GM21526 (cell line): ENCODE results near the gene CTCFL.
"Not testable (repeated sequence)": the region's sequence is repeated elsewhere in the genome, so short reads cannot be mapped to it uniquely, and the experiment has no call there.

ENCODE experiments used
- ATAC-seq: cut with Tn5 transposase; IDR thresholded peaks from one replicate; pipeline ENCODE4 v1.9.1; 2021; ENCODE audit warnings: moderate library complexity; ENCODE audit not compliant: unreplicated experiment, low FRiP score

CTCFL gene

DNA sequence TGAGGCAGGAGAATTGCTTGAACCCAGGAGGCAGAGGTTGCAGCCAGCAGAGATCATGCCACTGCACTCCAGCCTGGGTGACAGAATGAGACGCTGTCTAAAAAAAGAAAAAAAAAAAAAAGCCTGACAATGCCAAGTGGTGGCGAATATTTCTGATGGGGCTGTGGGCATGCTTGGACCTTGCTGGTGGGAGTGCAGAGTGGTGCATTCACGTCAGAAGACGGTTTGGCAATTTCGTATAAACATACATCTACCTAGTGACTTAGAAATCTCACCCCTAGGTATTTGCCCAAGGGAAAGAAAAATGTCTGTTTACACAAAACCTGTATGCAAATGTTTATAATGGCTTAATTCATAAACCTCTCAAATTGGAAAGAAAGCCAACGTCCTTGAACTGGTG, 33.6 kb downstream of the CTCFL start:
- no peak for ATAC-seq

DNA sequence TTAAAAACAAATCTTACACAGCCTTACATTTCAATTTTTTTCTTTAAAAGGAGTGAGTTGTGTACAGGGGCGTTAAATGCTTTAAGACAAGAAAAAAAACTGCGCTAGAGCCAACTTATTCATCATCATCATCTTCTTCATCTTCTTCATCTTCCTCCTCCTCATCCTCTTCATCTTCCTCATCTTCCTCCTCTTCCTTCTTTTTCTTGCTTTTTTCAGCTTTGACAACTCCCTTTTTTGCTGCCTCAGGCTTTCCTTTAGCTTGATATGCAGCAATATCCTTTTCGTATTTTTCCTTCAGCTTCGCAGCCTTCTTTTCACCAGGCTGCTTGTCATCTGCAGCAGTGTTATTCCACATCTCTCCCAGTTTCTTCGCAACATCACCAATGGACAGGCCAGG, 36.7 kb downstream of the CTCFL start:
- not testable (repeated sequence) for ATAC-seq

GRCh38 chr20:57485770-57486169, 39.2 kb downstream of the CTCFL start:
- no peak for ATAC-seq

GRCh38 chr20:57484772-57485171, 40.2 kb downstream of the CTCFL start:
- no peak for ATAC-seq

DNA sequence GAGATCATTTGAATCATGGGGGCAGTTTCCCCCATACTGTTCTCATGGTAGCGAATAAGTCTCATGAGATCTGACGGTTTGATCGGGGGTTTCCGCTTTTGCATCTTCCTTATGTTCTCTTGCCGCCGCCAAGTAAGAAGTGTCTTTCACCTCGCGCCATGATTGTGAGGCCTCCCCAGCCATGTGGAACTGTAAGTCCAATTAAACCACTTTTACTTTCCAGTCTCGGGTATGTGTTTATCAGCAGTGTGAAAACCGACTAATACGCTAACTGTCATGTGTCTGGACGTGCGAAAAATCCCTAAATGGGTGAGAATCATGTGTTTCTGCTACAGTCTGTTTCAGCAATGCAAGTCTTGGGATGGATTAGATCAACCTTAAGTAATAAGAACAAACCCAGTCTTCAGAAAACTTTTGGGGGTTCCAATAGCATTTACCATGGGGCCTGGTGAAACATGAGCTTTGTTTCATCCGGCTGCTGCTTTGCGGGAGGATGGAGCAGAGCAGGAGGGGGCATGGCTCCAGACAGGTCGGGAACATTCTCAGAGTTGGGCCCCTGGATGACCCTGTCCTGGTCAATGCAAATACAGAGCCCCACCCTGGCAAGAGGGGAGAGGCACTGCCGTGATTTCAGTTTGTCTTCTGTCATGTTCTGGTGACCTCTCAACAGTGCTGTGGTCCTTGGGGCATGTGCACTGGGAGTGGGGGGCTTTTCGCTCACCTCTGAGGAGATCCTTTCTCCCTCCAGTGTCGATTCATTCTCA, 41.5 kb downstream of the CTCFL start:
- no peak for ATAC-seq

DNA sequence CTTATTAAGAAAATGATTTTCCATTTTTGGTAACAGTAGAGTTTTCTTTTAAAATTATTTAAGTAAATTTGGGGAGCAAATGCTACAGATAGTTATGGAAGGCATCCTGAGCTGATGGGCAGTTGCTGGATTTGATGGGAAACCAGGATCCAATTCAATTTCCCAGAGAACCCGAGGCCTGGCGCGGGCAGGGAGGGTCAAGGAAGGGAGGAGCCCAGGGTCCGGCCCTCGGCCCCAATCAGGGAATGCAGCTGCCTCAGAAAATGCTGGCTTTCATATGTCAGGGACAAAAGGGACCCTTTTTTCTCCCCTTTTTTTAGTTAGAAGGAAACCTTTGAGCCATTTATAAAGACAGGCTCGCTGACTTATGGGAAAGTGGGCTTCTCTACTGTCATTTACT, 42.1 kb downstream of the CTCFL start:
- no peak for ATAC-seq

- ATAC-seq: no peak
Measured at GRCh38 chr20:57482148-57482547, 42.8 kb downstream of the CTCFL start.

DNA sequence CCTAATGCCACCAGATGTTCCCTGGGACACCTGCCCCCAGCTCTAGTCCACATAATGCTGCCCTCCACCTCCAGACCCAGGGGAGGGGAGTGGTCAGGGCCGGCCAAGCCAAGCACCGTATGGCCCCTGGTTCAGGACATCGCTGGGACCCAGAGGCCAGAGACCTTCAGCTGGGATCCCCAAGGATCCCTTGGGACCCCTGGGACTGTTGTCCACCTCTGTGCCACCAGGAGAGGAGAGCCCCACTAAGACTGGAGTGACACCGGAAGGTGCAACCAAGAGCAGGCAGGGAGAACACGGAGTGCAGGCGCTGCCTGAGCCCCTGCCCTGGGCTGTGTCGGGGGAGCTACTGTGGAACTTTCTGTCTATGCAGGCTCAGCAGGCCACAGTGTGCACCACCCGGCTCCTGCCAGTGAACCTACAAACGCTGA, 43.6 kb downstream of the CTCFL start:
- peak; percentile 13 for ATAC-seq

- ATAC-seq: peak; percentile 51
Measured at GRCh38 chr20:57480444-57481160, 44.3 kb downstream of the CTCFL start.

DNA sequence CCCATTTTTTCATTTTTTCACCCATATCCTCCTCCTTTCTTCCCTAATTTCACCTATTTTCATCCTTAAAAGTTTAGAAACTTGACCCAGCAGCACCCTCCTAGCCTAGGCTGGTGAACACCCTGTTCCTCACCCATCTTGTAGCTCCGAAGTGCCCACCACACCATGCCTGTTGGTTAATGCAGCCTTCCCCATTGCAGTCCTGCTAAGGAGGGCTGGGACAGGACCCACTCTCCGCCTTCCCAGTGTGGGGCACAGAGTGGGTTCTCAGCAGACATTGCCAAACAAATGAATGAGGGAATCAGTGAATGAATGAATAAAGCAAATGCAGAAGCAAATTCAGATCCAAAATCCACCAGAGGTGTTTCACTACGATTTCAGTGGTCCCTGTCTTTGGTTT, 45.7 kb downstream of the CTCFL start:
- ATAC-seq: no peak

DNA sequence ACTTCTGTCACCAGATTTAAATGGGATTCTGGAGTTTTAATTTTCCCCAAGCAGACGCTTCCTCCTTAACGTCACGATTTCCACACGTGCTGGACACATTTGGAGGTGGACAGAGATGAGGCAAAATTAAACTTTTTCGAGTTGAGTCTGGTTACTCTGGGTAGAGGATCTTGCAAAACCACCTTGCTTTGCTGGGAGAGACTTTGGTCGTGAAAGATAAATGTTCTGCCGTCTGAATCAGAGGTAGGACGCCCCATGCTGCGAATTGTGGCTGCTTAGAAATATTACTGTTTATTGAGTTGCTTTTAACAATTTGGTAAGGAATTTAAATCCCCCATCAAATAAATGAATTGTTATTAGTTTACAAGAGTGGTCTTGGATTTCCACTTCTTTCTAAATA, 46.8 kb downstream of the CTCFL start:
- ATAC-seq: no peak

DNA sequence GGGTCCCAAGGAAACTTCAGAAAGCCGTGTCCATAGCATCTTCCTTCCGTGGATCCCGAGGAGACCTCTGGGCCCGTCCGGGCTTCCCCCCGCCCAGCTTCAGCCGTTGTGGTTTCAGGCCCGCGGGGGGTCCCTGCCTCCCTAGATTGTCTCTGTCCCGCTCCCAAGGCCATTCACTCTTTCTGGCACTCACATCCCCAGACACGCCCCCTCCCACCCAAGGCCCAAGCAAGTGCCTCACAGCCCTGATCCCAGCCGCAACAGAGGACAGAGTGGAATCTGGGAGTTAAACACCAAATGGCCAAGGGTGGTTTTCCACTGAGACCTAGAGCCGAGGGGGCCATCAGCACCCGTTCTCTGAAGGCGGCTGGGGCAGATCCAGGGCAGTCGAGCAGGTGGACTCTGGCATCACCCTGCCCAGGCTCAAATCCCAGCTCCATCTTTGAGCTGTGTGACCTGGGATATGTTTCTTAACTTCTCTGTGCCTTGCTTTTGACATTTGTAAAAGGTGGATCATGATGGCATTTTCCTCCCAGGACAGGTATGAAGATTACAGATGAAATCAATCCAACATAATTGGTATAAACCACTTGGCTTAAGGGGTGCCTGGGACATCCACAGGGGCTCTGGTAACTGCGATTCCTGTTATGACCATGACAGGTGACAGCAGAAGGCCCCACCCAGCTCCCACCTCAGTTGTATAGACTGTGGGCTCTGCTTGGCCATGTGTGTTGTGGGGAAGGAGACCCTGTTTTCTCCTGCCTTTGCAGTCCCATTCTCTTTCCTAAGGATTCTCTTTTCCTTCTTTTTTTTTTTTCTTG, 48.1 kb downstream of the CTCFL start:
- no peak for ATAC-seq

GRCh38 chr20:57476084-57476526, 48.8 kb downstream of the CTCFL start:
- ATAC-seq: peak; percentile 36

GRCh38 chr20:57475388-57476083, 49.4 kb downstream of the CTCFL start:
- ATAC-seq: no peak

- ATAC-seq: no peak
Measured at GRCh38 chr20:57474816-57475215, 50.1 kb downstream of the CTCFL start.

DNA sequence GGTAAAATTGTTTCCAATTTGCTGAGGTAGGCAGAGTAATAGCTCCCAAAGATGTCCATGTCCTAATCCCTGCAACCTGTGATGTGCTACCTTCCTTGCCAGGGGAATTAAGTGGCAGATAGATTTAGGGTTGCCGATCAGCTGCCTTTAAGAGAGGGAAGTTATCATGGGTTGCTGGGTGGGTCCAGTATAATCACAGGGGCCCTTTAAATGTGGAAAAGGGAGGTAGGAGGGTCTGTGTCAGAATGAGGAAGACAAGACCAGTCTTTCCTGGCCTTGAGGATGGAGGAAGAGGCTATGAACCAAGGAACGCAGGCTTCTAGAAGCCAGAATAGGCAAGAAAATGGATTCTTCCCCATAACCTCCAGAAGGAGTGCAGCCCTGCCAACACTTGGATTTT, 50.7 kb downstream of the CTCFL start:
- ATAC-seq: no peak

- no peak for ATAC-seq
Measured at GRCh38 chr20:57473246-57474048, 51.5 kb downstream of the CTCFL start.

GRCh38 chr20:57472474-57472873, 52.5 kb downstream of the CTCFL start:
- not testable (repeated sequence) for ATAC-seq

DNA sequence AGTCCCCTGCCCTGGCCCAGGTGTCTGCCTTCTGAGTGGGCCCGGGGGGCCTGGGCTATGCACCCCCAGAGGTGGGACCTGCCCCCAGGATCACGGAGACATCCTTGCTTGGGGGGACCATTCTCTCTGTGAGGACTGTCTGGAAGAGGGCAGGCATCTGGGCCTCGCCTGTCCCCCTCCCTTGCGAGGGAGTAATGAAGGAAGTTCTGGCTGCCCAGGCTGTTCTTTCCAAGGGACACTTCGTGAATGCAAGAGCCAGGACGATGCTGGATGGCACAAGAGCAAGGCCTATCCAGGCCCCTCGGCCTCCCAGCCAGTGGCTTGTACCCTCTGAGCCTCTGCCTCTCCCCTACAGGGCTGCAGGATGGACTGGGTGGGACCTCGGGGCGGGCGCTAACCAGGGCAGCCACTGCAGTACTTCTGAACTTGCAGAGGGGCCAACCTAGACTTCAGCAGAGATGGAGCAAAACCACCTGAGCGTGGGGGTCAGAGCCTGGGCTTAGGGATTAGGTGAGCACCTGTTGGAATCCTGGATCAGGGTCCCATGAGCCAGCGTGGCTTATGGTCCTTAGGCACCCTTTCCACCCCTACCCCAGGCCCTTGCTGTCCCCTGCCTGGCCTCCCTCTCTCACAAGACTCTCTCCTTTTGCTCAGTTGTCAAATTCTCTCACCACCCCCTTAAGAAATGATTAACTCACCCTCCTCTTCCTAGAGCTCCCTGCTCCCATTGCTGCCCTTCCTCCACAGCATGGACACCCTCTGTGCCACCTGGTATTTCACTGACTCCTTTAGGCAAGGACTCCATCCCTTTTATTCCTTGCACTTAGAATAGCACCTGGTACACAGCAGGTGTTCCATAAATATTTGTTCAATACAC, 53.2 kb downstream of the CTCFL start:
- ATAC-seq: no peak
